Transverse colon (tissue), 4 donors: ENCODE data around the gene TTC36. TPM values are rescaled to one million over a fixed set of nuclear protein-coding genes. Genes with fewer than 3 reads are reported as not detected.

Source experiments
- DNase-seq: peaks from one replicate; pipeline ENCODE4 v3.0.0-alpha.2; 2019
- H3K27ac ChIP-seq, 4 donors: fragments of 200-600 bp; sonication (generic); 2 replicates each; pipeline ENCODE4 v1.5.1; 2016 to 2018; ENCODE audit warnings: inconsistent platforms in 4 of 4
- H3K27me3 ChIP-seq: fragments of 200-600 bp; sonication (generic); 2 replicates; pipeline ENCODE4 v1.5.1; 2017; ENCODE audit warnings: inconsistent platforms
- H3K36me3 ChIP-seq, 4 donors: fragments of 200-600 bp; sonication (generic); 2 replicates each; pipeline ENCODE4 v1.5.1; 2017 to 2019; ENCODE audit warnings: inconsistent platforms in 4 of 4
- H3K4me1 ChIP-seq, 4 donors: fragments of 200-600 bp; sonication (generic); 2 replicates each; pipeline ENCODE4 v1.5.1; 2017 to 2020; ENCODE audit warnings: inconsistent platforms in 4 of 4
- H3K4me3 ChIP-seq, 4 donors: fragments of 200-600 bp; sonication (generic); 1 replicate in 1 of 4; 2 replicates in 3 of 4; pipeline versions ENCODE4 v1.5.1 to v1.6.1; 2017 to 2019; ENCODE audit warnings: inconsistent platforms in 4 of 4
- H3K9me3 ChIP-seq, 2 donors: fragments of 200-600 bp; sonication (generic); 2 replicates each; pipeline ENCODE4 v1.5.1; 2017 to 2019; ENCODE audit warnings: inconsistent platforms in 2 of 2
- EP300 ChIP-seq: sonication (generic); formaldehyde crosslinking; IDR thresholded peaks from one replicate; pipeline ENCODE4 v1.6.1; 2017; ENCODE audit warnings: antibody characterized with exemption, low read depth
- POLR2A ChIP-seq: fragments of 450-650 bp; IDR thresholded peaks from one replicate; pipeline ENCODE4 v1.6.1; 2016; ENCODE audit warnings: antibody characterized with exemption, mild to moderate bottlenecking, moderate library complexity
- POLR2AphosphoS5 ChIP-seq, 3 donors: sonication (generic); formaldehyde crosslinking; IDR thresholded peaks; one replicate each; pipeline ENCODE4 v1.6.1; 2016; ENCODE audit warnings: antibody characterized with exemption in 3 of 3
- WGBS, 2 donors: methylation state at CpG; one replicate each; pipeline ENCODE4 v1.1.5; 2018; ENCODE audit warnings: low coverage in 1 of 2; 5-methylcytosine and 5-hydroxymethylcytosine counted together
- in situ Hi-C, 4 donors: fragments of 200-750 bp; cut with MboI; loops; one replicate each; pipeline versions ENCODE4 v1.15.0 to v1.15.1; 2017; ENCODE audit warnings: low sequenced_read_pairs in 3 of 4, low pct_ligation_motif_present in 1 of 4, low pct_unique_long_range_greater_than_20kb in 1 of 4
- intact Hi-C: fragments of 100-400 bp; cut with DNase I; formaldehyde crosslinking; loops from one replicate; pipeline ENCODE4 v1.15.1; 2023; ENCODE audit warnings: low total_unique reads
- total RNA-seq, 4 donors: library from RNA; depleted of rRNA; stranded (reverse); fragments of >200 nt; gene quantifications; one replicate each; pipeline ENCODE4 v1.1.0, GENCODE V29; 2016
- TF ChIP-seq, protein P1 (sequence below), 5 experiments: fragments of 200-600 bp in 3 of 5; fragments of 450-650 bp in 2 of 5; sonication (generic) in 3 of 5; IDR thresholded peaks; 1 replicate in 2 of 5; 2 replicates in 3 of 5; pipeline ENCODE4 v1.5.1; 2016 to 2017; ENCODE audit warnings: antibody characterized with exemption in 5 of 5, inconsistent platforms in 3 of 5, mild to moderate bottlenecking in 2 of 5, moderate library complexity in 1 of 5

Gene TTC36
- total RNA-seq, 4 donors from 2014 or later = 2.2 to 17.9 TPM; not detected in 2

DNA sequence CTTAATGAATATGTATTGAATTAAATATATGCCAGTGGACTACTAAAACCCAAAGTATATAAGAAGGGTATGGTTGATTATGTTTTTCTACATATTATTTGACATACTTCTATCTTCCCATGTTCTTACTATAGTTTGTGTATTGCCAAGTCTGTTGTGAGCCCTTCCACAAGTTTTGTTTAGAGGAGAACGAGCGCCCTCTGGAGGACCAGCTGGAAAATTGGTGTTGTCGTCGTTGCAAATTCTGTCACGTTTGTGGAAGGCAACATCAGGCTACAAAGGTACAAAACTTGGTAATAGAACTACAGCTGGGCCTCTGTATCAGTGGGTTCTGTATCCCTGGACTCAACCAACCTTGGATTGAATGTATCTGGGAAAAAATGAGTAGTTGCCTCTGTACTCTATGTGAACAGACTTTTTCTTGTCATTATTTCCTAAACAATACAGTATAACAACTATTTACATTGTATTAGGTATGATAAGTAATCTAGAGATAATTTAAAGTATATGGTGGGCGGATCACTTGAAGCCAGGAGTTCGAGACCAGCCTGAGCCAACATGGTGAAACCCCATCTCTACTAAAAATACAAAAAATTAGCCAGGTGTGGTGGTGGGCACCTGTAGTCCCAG lies 38.7 kb upstream of the TTC36 start:
- in situ Hi-C loops = loop anchor here in 2 of 4 donors (25.0 kb wide), 2 partner anchors 301 to 351 kb away; partner anchors contain the start of gene SCN2B (in 1 of the 2)
- 24 to 26% methylated on average over 7 of the region's 7 CpGs for WGBS, 2 donors
- intact Hi-C loops = loop anchor here (2.0 kb wide), 1 partner anchor 88 kb away; the partner anchor contains the start of gene ATP5MG
- no peaks in the 10 kb centered on the region for H3K9me3 ChIP-seq
- peaks cover 0 to 80% (median 32%) of the 10 kb centered on the region in 4 donors for H3K36me3 ChIP-seq
- TF ChIP-seq, protein P1, sequence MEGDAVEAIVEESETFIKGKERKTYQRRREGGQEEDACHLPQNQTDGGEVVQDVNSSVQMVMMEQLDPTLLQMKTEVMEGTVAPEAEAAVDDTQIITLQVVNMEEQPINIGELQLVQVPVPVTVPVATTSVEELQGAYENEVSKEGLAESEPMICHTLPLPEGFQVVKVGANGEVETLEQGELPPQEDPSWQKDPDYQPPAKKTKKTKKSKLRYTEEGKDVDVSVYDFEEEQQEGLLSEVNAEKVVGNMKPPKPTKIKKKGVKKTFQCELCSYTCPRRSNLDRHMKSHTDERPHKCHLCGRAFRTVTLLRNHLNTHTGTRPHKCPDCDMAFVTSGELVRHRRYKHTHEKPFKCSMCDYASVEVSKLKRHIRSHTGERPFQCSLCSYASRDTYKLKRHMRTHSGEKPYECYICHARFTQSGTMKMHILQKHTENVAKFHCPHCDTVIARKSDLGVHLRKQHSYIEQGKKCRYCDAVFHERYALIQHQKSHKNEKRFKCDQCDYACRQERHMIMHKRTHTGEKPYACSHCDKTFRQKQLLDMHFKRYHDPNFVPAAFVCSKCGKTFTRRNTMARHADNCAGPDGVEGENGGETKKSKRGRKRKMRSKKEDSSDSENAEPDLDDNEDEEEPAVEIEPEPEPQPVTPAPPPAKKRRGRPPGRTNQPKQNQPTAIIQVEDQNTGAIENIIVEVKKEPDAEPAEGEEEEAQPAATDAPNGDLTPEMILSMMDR (IDR thresholded peaks at IDR 0.05) = peak; percentile 76 to 80 (median 78)
- no peak for TF ChIP-seq POLR2A
- H3K27ac ChIP-seq = no peak overlapping the region
- H3K4me3 ChIP-seq = no peak overlapping the region
- no peaks in the 10 kb centered on the region for H3K27me3 ChIP-seq
- no peaks in the 10 kb centered on the region for H3K4me1 ChIP-seq
- DNase-seq = peak; percentile 68

DNA sequence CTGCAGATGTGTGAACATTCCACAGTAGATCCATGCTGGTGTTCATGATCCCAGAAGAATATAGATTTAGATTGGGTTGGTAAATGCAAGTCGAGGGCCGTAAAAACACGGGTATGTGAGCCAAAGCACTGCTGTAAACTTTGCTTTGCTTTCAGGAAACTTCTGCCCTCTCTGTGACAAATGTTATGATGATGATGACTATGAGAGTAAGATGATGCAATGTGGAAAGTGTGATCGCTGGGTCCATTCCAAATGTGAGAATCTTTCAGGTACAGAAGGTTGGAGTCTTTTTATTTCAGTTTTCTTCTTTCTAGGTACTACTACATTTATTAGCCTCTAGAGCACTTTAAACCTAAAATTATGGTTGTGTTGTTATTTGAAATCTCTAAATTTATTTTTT lies 36.2 kb upstream of the TTC36 start:
- TF ChIP-seq POLR2A (no peak), EP300 (no peak), POLR2AphosphoS5 (IDR thresholded peaks at IDR 0.05) (no peak)
- TF ChIP-seq, protein P1 (IDR thresholded peaks at IDR 0.05) = no peak
- H3K27ac ChIP-seq = no peak overlapping the region
- intact Hi-C loops = no loop called here
- no peak overlapping the region for H3K4me3 ChIP-seq
- 73 to 87% methylated on average over 4 of the region's 4 CpGs for WGBS, 2 donors
- peaks cover 0 to 85% (median 33%) of the 10 kb centered on the region in 4 donors for H3K36me3 ChIP-seq
- in situ Hi-C loops = loop anchor here in 3 of 4 donors (10.0 to 25.0 kb wide), 6 partner anchors 96 to 354 kb away; partner anchors contain the start of gene SCN2B (in 1 of the 3)
- DNase-seq = no peak
- H3K4me1 ChIP-seq = no peaks in the 10 kb centered on the region
- no peaks in the 10 kb centered on the region for H3K9me3 ChIP-seq
- H3K27me3 ChIP-seq = no peaks in the 10 kb centered on the region

DNA sequence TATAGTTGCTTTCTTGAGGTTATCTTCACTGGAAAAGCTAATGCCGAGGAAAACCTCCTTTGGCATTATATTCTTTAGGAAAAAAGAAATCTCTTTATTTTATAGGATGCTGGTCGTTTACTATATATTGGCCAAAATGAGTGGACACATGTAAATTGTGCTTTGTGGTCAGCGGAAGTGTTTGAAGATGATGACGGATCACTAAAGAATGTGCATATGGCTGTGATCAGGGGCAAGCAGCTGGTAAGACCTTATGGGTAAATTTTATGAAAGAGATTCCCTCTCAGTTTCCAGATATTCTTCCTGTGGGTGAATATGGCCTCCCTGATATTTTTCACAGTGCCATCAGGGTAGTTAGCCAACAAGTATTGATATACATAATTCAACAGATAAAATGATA lies 29.4 kb upstream of the TTC36 start:
- in situ Hi-C loops (loop anchor here in 3 of 4 donors (10.0 to 25.0 kb wide), 6 partner anchors 103 to 361 kb away; partner anchors contain the start of gene SCN2B (in 1 of the 3)), intact Hi-C loops (no loop called here)
- DNase-seq = no peak
- H3K4me1 ChIP-seq = no peaks in the 10 kb centered on the region
- H3K9me3 ChIP-seq = no peaks in the 10 kb centered on the region
- peaks cover 0 to 97% (median 49%) of the 10 kb centered on the region in 4 donors for H3K36me3 ChIP-seq
- 80 to 88% methylated on average over 3 to 4 of the region's 4 CpGs for WGBS, 2 donors
- H3K27me3 ChIP-seq = no peaks in the 10 kb centered on the region
- H3K4me3 ChIP-seq = no peak overlapping the region
- TF ChIP-seq POLR2AphosphoS5 (IDR thresholded peaks at IDR 0.05) = no peak
- H3K27ac ChIP-seq = no peak overlapping the region

DNA sequence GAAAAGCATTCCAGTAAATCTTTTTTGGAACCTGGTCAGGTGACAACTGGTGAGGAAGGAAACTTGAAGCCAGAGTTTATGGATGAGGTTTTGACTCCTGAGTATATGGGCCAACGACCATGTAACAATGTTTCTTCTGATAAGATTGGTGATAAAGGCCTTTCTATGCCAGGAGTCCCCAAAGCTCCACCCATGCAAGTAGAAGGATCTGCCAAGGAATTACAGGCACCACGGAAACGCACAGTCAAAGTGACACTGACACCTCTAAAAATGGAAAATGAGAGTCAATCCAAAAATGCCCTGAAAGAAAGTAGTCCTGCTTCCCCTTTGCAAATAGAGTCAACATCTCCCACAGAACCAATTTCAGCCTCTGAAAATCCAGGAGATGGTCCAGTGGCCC lies 24.1 kb upstream of the TTC36 start:
- H3K36me3 ChIP-seq = peaks cover 0 to 78% (median 38%) of the 10 kb centered on the region in 4 donors
- H3K4me1 ChIP-seq = no peaks in the 10 kb centered on the region
- H3K4me3 ChIP-seq = no peak overlapping the region
- DNase-seq = no peak
- intact Hi-C loops = no loop called here
- TF ChIP-seq EP300 (no peak), POLR2AphosphoS5 (IDR thresholded peaks at IDR 0.05) (no peak), POLR2A (no peak)
- TF ChIP-seq, protein P1 (IDR thresholded peaks at IDR 0.05) = no peak
- WGBS, 2 donors = 33 to 81% methylated on average over 2 to 3 of the region's 3 CpGs
- H3K27me3 ChIP-seq = no peaks in the 10 kb centered on the region
- H3K9me3 ChIP-seq = no peaks in the 10 kb centered on the region
- no peak overlapping the region for H3K27ac ChIP-seq
- in situ Hi-C loops = no loop called here
